A673 (cell line): ENCODE measurements around the gene GRIP1.

Source experiments
- EZH2 ChIP-seq: fragments of 200-600 bp; sonication (generic); IDR thresholded peaks from 2 replicates; pipeline ENCODE4 v1.6.1; 2017; ENCODE audit warnings: borderline replicate concordance, low read depth, mild to moderate bottlenecking, mixed read lengths, antibody characterized with exemption, low read length; ENCODE audit not compliant: poor library complexity, severe bottlenecking
- TF ChIP-seq, protein P1 (sequence below): fragments of 300-800, 200-600 bp; sonication (generic); conservative IDR thresholded peaks from 2 replicates; pipeline ENCODE4 v1.5.1; 2017; ENCODE audit warnings: low read depth, mild to moderate bottlenecking, antibody characterized with exemption, low read length, moderate library complexity, mixed read lengths

DNA sequence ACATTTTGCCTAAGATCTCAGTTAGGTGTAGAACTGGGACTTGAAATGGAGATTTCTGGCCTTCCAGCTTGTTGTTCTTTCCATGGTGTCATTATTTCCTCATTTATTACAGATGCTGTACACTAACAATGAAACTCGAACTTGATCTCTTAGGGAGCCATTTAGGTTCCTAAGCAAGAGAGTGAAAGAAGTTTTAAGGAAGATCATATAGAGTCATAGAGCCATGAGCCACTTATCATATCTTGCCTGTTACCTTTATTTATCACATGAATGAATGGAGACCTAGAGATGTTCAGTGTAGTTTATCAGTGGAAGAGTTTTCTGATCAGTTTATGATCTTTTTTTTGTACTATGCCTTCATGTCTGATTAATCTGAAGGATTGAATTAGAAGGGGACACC lies 366.7 kb downstream of the GRIP1 start:
- TF ChIP-seq, protein P1, sequence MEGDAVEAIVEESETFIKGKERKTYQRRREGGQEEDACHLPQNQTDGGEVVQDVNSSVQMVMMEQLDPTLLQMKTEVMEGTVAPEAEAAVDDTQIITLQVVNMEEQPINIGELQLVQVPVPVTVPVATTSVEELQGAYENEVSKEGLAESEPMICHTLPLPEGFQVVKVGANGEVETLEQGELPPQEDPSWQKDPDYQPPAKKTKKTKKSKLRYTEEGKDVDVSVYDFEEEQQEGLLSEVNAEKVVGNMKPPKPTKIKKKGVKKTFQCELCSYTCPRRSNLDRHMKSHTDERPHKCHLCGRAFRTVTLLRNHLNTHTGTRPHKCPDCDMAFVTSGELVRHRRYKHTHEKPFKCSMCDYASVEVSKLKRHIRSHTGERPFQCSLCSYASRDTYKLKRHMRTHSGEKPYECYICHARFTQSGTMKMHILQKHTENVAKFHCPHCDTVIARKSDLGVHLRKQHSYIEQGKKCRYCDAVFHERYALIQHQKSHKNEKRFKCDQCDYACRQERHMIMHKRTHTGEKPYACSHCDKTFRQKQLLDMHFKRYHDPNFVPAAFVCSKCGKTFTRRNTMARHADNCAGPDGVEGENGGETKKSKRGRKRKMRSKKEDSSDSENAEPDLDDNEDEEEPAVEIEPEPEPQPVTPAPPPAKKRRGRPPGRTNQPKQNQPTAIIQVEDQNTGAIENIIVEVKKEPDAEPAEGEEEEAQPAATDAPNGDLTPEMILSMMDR: no peak
- TF ChIP-seq EZH2: no peak
